HG02840 (cell line): ENCODE measurements around the gene TACC3.

Source experiments
- ATAC-seq: cut with Tn5 transposase; IDR thresholded peaks from one replicate; pipeline ENCODE4 v1.9.1; 2021; ENCODE audit warnings: mild to moderate bottlenecking, moderate library complexity, moderate number of reproducible peaks; ENCODE audit not compliant: unreplicated experiment, low FRiP score

The TACC3 gene

GRCh38 chr4:1756893-1757779, 35.8 kb downstream of the TACC3 start:
- no peak for ATAC-seq

- no peak for ATAC-seq
These were observed 36.5 kb downstream of the TACC3 start for GRCh38 chr4:1757836-1758235.

- ATAC-seq, result no peak
These were observed 37.2 kb downstream of the TACC3 start for GRCh38 chr4:1758306-1759121.

GRCh38 chr4:1759170-1759817, 38.0 kb downstream of the TACC3 start:
- ATAC-seq, result no peak

GRCh38 chr4:1759818-1760223, 38.5 kb downstream of the TACC3 start:
- ATAC-seq, result no peak

- ATAC-seq, result no peak
These were observed 39.3 kb downstream of the TACC3 start for GRCh38 chr4:1760521-1761071.

GRCh38 chr4:1761130-1761689, 39.9 kb downstream of the TACC3 start:
- ATAC-seq, result no peak

- ATAC-seq, result no peak
These were observed 41.1 kb downstream of the TACC3 start for GRCh38 chr4:1762264-1763010.

GRCh38 chr4:1763070-1763549, 41.8 kb downstream of the TACC3 start:
- ATAC-seq, result no peak

GRCh38 chr4:1763550-1764080, 42.3 kb downstream of the TACC3 start:
- no peak for ATAC-seq

GRCh38 chr4:1764670-1765069, 43.3 kb downstream of the TACC3 start:
- ATAC-seq, result no peak

GRCh38 chr4:1765409-1766072, 44.2 kb downstream of the TACC3 start:
- ATAC-seq, result no peak

GRCh38 chr4:1766106-1767060, 45.1 kb downstream of the TACC3 start:
- no peak for ATAC-seq

- no peak for ATAC-seq
These were observed 45.9 kb downstream of the TACC3 start for GRCh38 chr4:1767061-1767769.

GRCh38 chr4:1767770-1768366, 46.5 kb downstream of the TACC3 start:
- ATAC-seq, result no peak

- no peak for ATAC-seq
These were observed 47.2 kb downstream of the TACC3 start for GRCh38 chr4:1768367-1769034.
